Activated naive CD8-positive, alpha-beta T cell treated with anti-CD3 and anti-CD28 coated beads, Interleukin-2, amount 10 ng/mL, durations not matched to agents 7 days and 5 days (primary cell): ENCODE measurements around the gene MOB2. TPM values are rescaled to one million over a fixed set of nuclear protein-coding genes. Genes with fewer than 3 reads are reported as not detected.
"Not testable (repeated sequence)": the region's sequence is repeated elsewhere in the genome, so short reads cannot be mapped to it uniquely, and the experiment has no call there.

Source experiments
- ATAC-seq: fragments of 150-1000 bp; cut with Tn5 transposase; one replicate; pipeline ENCODE4 v1.10.0; 2021; ENCODE audit warnings: low read depth, moderate library complexity
- POLR2A ChIA-PET: fragments of 350-600 bp; sonication (Branson Sonifier 250); formaldehyde crosslinking; loops from one replicate; lab custom pipeline; 2021; ENCODE audit warnings: antibody characterized with exemption; lab: Charles Lee
- DNase-seq: peaks from one replicate; pipeline ENCODE4 v3.0.0; 2021
- H3K27ac Mint-ChIP-seq: one replicate; pipeline ENCODE4 v1.8.0; 2022; ENCODE audit warnings: mild to moderate bottlenecking, mixed read lengths
- H3K27me3 Mint-ChIP-seq: one replicate; pipeline ENCODE4 v1.8.0; 2022; ENCODE audit warnings: mild to moderate bottlenecking, moderate library complexity, mixed read lengths
- H3K36me3 Mint-ChIP-seq: one replicate; pipeline ENCODE4 v1.8.0; 2021; ENCODE audit warnings: mild to moderate bottlenecking, mixed read lengths
- H3K4me1 Mint-ChIP-seq: one replicate; pipeline ENCODE4 v1.8.0; 2021; ENCODE audit warnings: mixed read lengths
- H3K4me3 Mint-ChIP-seq: one replicate; pipeline ENCODE4 v1.8.0; 2022; ENCODE audit warnings: mild to moderate bottlenecking, moderate library complexity, mixed read lengths
- H3K9me3 Mint-ChIP-seq: one replicate; pipeline ENCODE4 v1.8.0; 2021; ENCODE audit warnings: mixed read lengths
- total RNA-seq, 2 experiments: library from RNA; stranded (reverse); gene quantifications; one replicate each; pipeline ENCODE4 v1.2.3, GENCODE V29; 2021

MOB2 gene
- total RNA-seq, 2 experiments from 2014 or later, result 43.2 to 47.2 TPM

- peaks cover 1% of the 10 kb centered on the region for H3K36me3 Mint-ChIP-seq
- H3K27me3 Mint-ChIP-seq, result no peaks in the 10 kb centered on the region
- H3K27ac Mint-ChIP-seq, result no peak overlapping the region
- ATAC-seq, result no peak
- no peak for DNase-seq
- H3K4me1 Mint-ChIP-seq, result peaks cover 10% of the 10 kb centered on the region
- POLR2A ChIA-PET, result no interaction called here
- no peaks in the 10 kb centered on the region for H3K9me3 Mint-ChIP-seq
- H3K4me3 Mint-ChIP-seq, result no peak overlapping the region
These were observed 27.9 kb upstream of the MOB2 start for GRCh38 chr11:1514336-1515061.

GRCh38 chr11:1513326-1514296 lies 27.0 kb upstream of the MOB2 start:
- Mint-ChIP-seq H3K36me3 (peaks cover 1% of the 10 kb centered on the region), H3K27me3 (no peaks in the 10 kb centered on the region)

GRCh38 chr11:1512531-1513258 lies 26.1 kb upstream of the MOB2 start:
- peaks cover 10% of the 10 kb centered on the region for H3K4me1 Mint-ChIP-seq
- ATAC-seq, H3K4me3 Mint-ChIP-seq, H3K9me3 Mint-ChIP-seq, DNase-seq, H3K27ac Mint-ChIP-seq, H3K27me3 Mint-ChIP-seq, POLR2A ChIA-PET, H3K36me3 Mint-ChIP-seq: not testable (repeated sequence)

More at GRCh38 chr11:1513326-1514296, 27.0 kb upstream of the MOB2 start:
- Mint-ChIP-seq H3K9me3 (no peaks in the 10 kb centered on the region), H3K27ac (no peak overlapping the region), H3K4me1 (peaks cover 10% of the 10 kb centered on the region), H3K4me3 (no peak overlapping the region)
- ATAC-seq, result no peak
- no peak for DNase-seq
- POLR2A ChIA-PET, result no interaction called here

- Mint-ChIP-seq H3K9me3 (no peaks in the 10 kb centered on the region), H3K36me3 (peaks cover 1% of the 10 kb centered on the region), H3K4me1 (peaks cover 10% of the 10 kb centered on the region), H3K27me3 (no peaks in the 10 kb centered on the region), H3K4me3 (no peak overlapping the region), H3K27ac (no peak overlapping the region)
- no peak for ATAC-seq
- POLR2A ChIA-PET, result no interaction called here
- DNase-seq, result no peak
These were observed 25.4 kb upstream of the MOB2 start for GRCh38 chr11:1511937-1512496.

- ATAC-seq, result no peak
- Mint-ChIP-seq H3K27ac (no peak overlapping the region), H3K4me3 (no peak overlapping the region), H3K27me3 (no peaks in the 10 kb centered on the region), H3K36me3 (peaks cover 1% of the 10 kb centered on the region), H3K9me3 (no peaks in the 10 kb centered on the region), H3K4me1 (peaks cover 9% of the 10 kb centered on the region)
- no peak for DNase-seq
- POLR2A ChIA-PET, result no interaction called here
These were observed 24.3 kb upstream of the MOB2 start for GRCh38 chr11:1510928-1511327.

- H3K4me1 Mint-ChIP-seq, H3K36me3 Mint-ChIP-seq, H3K4me3 Mint-ChIP-seq, H3K9me3 Mint-ChIP-seq, DNase-seq, H3K27me3 Mint-ChIP-seq, H3K27ac Mint-ChIP-seq, POLR2A ChIA-PET, ATAC-seq: not testable (repeated sequence)
These were observed 23.8 kb upstream of the MOB2 start for GRCh38 chr11:1510351-1510750.

- no peak for ATAC-seq
- Mint-ChIP-seq H3K4me1 (peaks cover 9% of the 10 kb centered on the region), H3K36me3 (peaks cover 1% of the 10 kb centered on the region), H3K27ac (no peak overlapping the region), H3K27me3 (no peaks in the 10 kb centered on the region), H3K9me3 (no peaks in the 10 kb centered on the region), H3K4me3 (no peak overlapping the region)
- POLR2A ChIA-PET, result no interaction called here
- no peak for DNase-seq
These were observed 23.2 kb upstream of the MOB2 start for GRCh38 chr11:1509626-1510255.

- Mint-ChIP-seq H3K27me3 (no peaks in the 10 kb centered on the region), H3K36me3 (peaks cover 1% of the 10 kb centered on the region), H3K4me3 (no peak overlapping the region), H3K4me1 (peaks cover 9% of the 10 kb centered on the region), H3K27ac (no peak overlapping the region), H3K9me3 (no peaks in the 10 kb centered on the region)
- ATAC-seq (no peak), DNase-seq (no peak)
- POLR2A ChIA-PET, result no interaction called here
These were observed 22.4 kb upstream of the MOB2 start for GRCh38 chr11:1508986-1509385.

GRCh38 chr11:1508491-1508891 lies 21.9 kb upstream of the MOB2 start:
- POLR2A ChIA-PET, result no interaction called here
- ATAC-seq, result no peak
- Mint-ChIP-seq H3K4me1 (peaks cover 6% of the 10 kb centered on the region), H3K9me3 (no peaks in the 10 kb centered on the region), H3K27ac (no peak overlapping the region), H3K27me3 (no peaks in the 10 kb centered on the region), H3K36me3 (peaks cover 1% of the 10 kb centered on the region), H3K4me3 (no peak overlapping the region)
- DNase-seq, result no peak

- H3K4me1 Mint-ChIP-seq, result peaks cover 3% of the 10 kb centered on the region
- H3K36me3 Mint-ChIP-seq, result no peaks in the 10 kb centered on the region
- no peak overlapping the region for H3K4me3 Mint-ChIP-seq
- H3K9me3 Mint-ChIP-seq, result no peaks in the 10 kb centered on the region
- no peak for DNase-seq
- H3K27me3 Mint-ChIP-seq, result no peaks in the 10 kb centered on the region
- POLR2A ChIA-PET, result no interaction called here
- H3K27ac Mint-ChIP-seq, result no peak overlapping the region
- no peak for ATAC-seq
These were observed 21.0 kb upstream of the MOB2 start for GRCh38 chr11:1507381-1508140.

GRCh38 chr11:1506981-1507380 lies 20.4 kb upstream of the MOB2 start:
- Mint-ChIP-seq H3K9me3 (no peaks in the 10 kb centered on the region), H3K27ac (no peak overlapping the region), H3K4me1 (no peaks in the 10 kb centered on the region), H3K36me3 (no peaks in the 10 kb centered on the region), H3K4me3 (no peak overlapping the region), H3K27me3 (no peaks in the 10 kb centered on the region)
- DNase-seq (no peak), ATAC-seq (no peak)
- POLR2A ChIA-PET, result no interaction called here

GRCh38 chr11:1505480-1505879 lies 18.9 kb upstream of the MOB2 start:
- DNase-seq, result no peak
- Mint-ChIP-seq H3K36me3 (peaks cover 5% of the 10 kb centered on the region), H3K9me3 (no peaks in the 10 kb centered on the region), H3K27me3 (no peaks in the 10 kb centered on the region), H3K4me3 (no peak overlapping the region), H3K4me1 (peaks cover 4% of the 10 kb centered on the region), H3K27ac (no peak overlapping the region)
- POLR2A ChIA-PET, result interaction anchor here (0.7 kb wide), 1 partner anchor 64 kb away, joined by 3 read pairs; no protein-coding TSS in a partner anchor
- no peak for ATAC-seq
